Mammary epithelial cell (primary cell): ENCODE measurements around the gene CPN1.

Source experiments
- EZH2 ChIP-seq: IDR thresholded peaks from 2 replicates; pipeline ENCODE4 v1.6.1; 2012; ENCODE audit warnings: low read length, inconsistent platforms, borderline replicate concordance
- TF ChIP-seq, protein P1 (sequence below), 2 donors: IDR thresholded peaks in 1 of 2; conservative IDR thresholded peaks in 1 of 2; 2 replicates each; pipeline ENCODE4 v1.5.1; 2011 to 2012; ENCODE audit warnings: inconsistent platforms in 2 of 2, low read length in 2 of 2, mild to moderate bottlenecking in 2 of 2, control low read depth in 1 of 2, low read depth in 1 of 2; ENCODE audit not compliant: insufficient read depth in 1 of 2; ENCODE audit errors: extremely low read depth in 1 of 2

DNA sequence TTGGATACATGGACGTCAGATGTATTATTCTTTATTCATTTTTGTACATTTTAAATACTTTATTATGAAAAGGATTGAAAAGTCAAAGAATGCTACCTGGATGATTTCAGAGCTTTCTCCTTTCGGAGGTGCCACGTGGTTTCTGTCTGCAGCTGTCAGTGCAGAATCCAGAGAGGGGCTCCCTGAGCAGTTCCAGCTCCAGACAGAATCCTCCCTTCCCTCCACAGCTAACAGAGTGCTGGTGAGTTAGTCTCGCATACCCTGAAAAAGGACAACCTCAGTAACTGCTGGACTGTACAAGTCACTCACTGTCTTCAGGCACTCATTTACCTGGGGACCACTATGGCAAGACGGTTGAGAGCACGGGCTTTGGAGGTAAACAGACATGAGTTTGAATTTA is 82.8 kb downstream of the CPN1 start:
- TF ChIP-seq, protein P1, sequence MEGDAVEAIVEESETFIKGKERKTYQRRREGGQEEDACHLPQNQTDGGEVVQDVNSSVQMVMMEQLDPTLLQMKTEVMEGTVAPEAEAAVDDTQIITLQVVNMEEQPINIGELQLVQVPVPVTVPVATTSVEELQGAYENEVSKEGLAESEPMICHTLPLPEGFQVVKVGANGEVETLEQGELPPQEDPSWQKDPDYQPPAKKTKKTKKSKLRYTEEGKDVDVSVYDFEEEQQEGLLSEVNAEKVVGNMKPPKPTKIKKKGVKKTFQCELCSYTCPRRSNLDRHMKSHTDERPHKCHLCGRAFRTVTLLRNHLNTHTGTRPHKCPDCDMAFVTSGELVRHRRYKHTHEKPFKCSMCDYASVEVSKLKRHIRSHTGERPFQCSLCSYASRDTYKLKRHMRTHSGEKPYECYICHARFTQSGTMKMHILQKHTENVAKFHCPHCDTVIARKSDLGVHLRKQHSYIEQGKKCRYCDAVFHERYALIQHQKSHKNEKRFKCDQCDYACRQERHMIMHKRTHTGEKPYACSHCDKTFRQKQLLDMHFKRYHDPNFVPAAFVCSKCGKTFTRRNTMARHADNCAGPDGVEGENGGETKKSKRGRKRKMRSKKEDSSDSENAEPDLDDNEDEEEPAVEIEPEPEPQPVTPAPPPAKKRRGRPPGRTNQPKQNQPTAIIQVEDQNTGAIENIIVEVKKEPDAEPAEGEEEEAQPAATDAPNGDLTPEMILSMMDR (conservative IDR thresholded peaks at IDR 0.05 in 1 of 2, IDR thresholded peaks at IDR 0.05 in 1 of 2; ENCODE audit: extremely low read depth in 1 of 2, insufficient read depth in 1 of 2, low read depth in 1 of 2, low read length in 2 of 2) = no peak
- no peak for TF ChIP-seq EZH2
